GM23338 (cell line): ENCODE results near the gene SEL1L2. TPM values are rescaled to one million over a fixed set of nuclear protein-coding genes. Genes with fewer than 3 reads are reported as not detected.

Experiments
- ATAC-seq: fragments of 200-7000 bp; cut with Tn5 transposase; 3 replicates; pipeline ENCODE4 v1.9.1; 2020
- DNase-seq: peaks from one replicate; pipeline ENCODE4 v3.0.0-alpha.2; 2015; ENCODE audit warnings: low spot score
- H2AFZ ChIP-seq: fragments of 200-600 bp; sonication (generic); 2 replicates; pipeline ENCODE4 v1.8.0; 2016; ENCODE audit warnings: antibody characterized with exemption, mild to moderate bottlenecking, moderate library complexity
- H3F3A ChIP-seq: fragments of 200-600 bp; sonication (generic); replicated peaks from 2 replicates; pipeline ENCODE4 v1.8.0; 2017; ENCODE audit warnings: antibody characterized with exemption, mixed run types, low read depth
- H3K27ac ChIP-seq: fragments of 200-600 bp; sonication (generic); 2 replicates; pipeline ENCODE4 v1.6.1; 2016; ENCODE audit warnings: low read depth
- H3K27me3 ChIP-seq: fragments of 200-600 bp; sonication (generic); 2 replicates; pipeline ENCODE4 v1.8.0; 2016; ENCODE audit warnings: mild to moderate bottlenecking, mixed run types, moderate library complexity; ENCODE audit not compliant: insufficient read depth
- H3K36me3 ChIP-seq: fragments of 200-600 bp; sonication (generic); 2 replicates; pipeline ENCODE4 v1.8.0; 2016; ENCODE audit warnings: mild to moderate bottlenecking; ENCODE audit not compliant: insufficient read depth
- H3K4me1 ChIP-seq: fragments of 200-600 bp; sonication (generic); 2 replicates; pipeline ENCODE4 v1.8.0; 2016; ENCODE audit warnings: mild to moderate bottlenecking, moderate library complexity; ENCODE audit not compliant: insufficient read depth
- H3K4me2 ChIP-seq: fragments of 200-600 bp; sonication (generic); 2 replicates; pipeline ENCODE4 v1.7.1; 2017; ENCODE audit warnings: mixed run types
- H3K4me3 ChIP-seq: fragments of 200-600 bp; sonication (generic); 2 replicates; pipeline ENCODE4 v1.6.1; 2016; ENCODE audit warnings: mixed run types
- H3K79me2 ChIP-seq: fragments of 200-600 bp; sonication (generic); replicated peaks from 2 replicates; pipeline ENCODE4 v1.8.0; 2017; ENCODE audit warnings: mild to moderate bottlenecking; ENCODE audit not compliant: insufficient read depth
- H3K9me2 ChIP-seq: fragments of 200-600 bp; sonication (generic); 2 replicates; pipeline ENCODE4 v1.8.0; 2017; ENCODE audit not compliant: insufficient read depth
- H4K20me1 ChIP-seq: fragments of 200-600 bp; sonication (generic); replicated peaks from 2 replicates; pipeline ENCODE4 v1.8.0; 2017; ENCODE audit warnings: mild to moderate bottlenecking; ENCODE audit not compliant: insufficient read depth
- H3K27ac Mint-ChIP-seq: 2 replicates; pipeline ENCODE4 v1.8.0; 2020; ENCODE audit warnings: inconsistent platforms, mild to moderate bottlenecking, moderate library complexity, mixed read lengths
- H3K27me3 Mint-ChIP-seq: 3 replicates; pipeline ENCODE4 v1.8.0; 2022; ENCODE audit warnings: low read depth, mild to moderate bottlenecking, moderate library complexity, mixed read lengths, inconsistent platforms; ENCODE audit not compliant: insufficient read depth, poor library complexity
- H3K36me3 Mint-ChIP-seq: 3 replicates; pipeline ENCODE4 v1.8.0; 2021; ENCODE audit warnings: low read depth, mild to moderate bottlenecking, inconsistent platforms, moderate library complexity, mixed read lengths
- H3K4me1 Mint-ChIP-seq: 3 replicates; pipeline ENCODE4 v1.8.0; 2020; ENCODE audit warnings: mild to moderate bottlenecking, inconsistent platforms, mixed read lengths
- H3K4me3 Mint-ChIP-seq: 3 replicates; pipeline ENCODE4 v1.8.0; 2021; ENCODE audit warnings: moderate library complexity, mild to moderate bottlenecking, inconsistent platforms, mixed read lengths
- H3K9me3 Mint-ChIP-seq: 3 replicates; pipeline ENCODE4 v1.8.0; 2020; ENCODE audit warnings: moderate library complexity, mild to moderate bottlenecking, inconsistent platforms, mixed read lengths
- CREB1 ChIP-seq: fragments of 250-450 bp; sonication (Bioruptor Pico); IDR thresholded peaks from 2 replicates; pipeline ENCODE4 v1.5.0; 2020; ENCODE audit warnings: low read depth, mild to moderate bottlenecking, moderate library complexity
- CTCF ChIP-seq, 2 experiments: fragments of 200-600 bp in 1 of 2; sonication (generic) in 1 of 2; conservative IDR thresholded peaks; 2 replicates each; pipeline versions ENCODE4 v1.5.1 to v1.6.1; 2016 to 2017; ENCODE audit warnings: antibody characterized with exemption in 2 of 2, low read depth in 2 of 2, mild to moderate bottlenecking in 2 of 2, moderate library complexity in 1 of 2
- ETS1 ChIP-seq: IDR thresholded peaks from 2 replicates; pipeline ENCODE4 v1.6.1; 2016; ENCODE audit warnings: antibody characterized with exemption
- EZH2 ChIP-seq: fragments of 200-600 bp; sonication (generic); IDR thresholded peaks from one replicate; pipeline ENCODE4 v1.8.0; 2017; ENCODE audit warnings: antibody characterized with exemption, mild to moderate bottlenecking, low read depth; ENCODE audit not compliant: unreplicated experiment
- EZH2phosphoT487 ChIP-seq: fragments of 200-600 bp; sonication (generic); IDR thresholded peaks from one replicate; pipeline ENCODE4 v1.8.1; 2018; ENCODE audit warnings: antibody characterized with exemption; ENCODE audit not compliant: unreplicated experiment
- JUNB ChIP-seq: IDR thresholded peaks from one replicate; pipeline ENCODE4 v1.6.1; 2016; ENCODE audit warnings: antibody characterized with exemption; ENCODE audit not compliant: unreplicated experiment
- NANOG ChIP-seq: IDR thresholded peaks from 2 replicates; pipeline ENCODE4 v1.6.1; 2016; ENCODE audit warnings: antibody characterized with exemption, borderline replicate concordance
- POLR2AphosphoS5 ChIP-seq: IDR thresholded peaks from 2 replicates; pipeline ENCODE4 v1.6.1; 2016; ENCODE audit warnings: antibody characterized with exemption, low read depth
- REST ChIP-seq: IDR thresholded peaks from one replicate; pipeline ENCODE4 v1.6.1; 2018; ENCODE audit warnings: antibody characterized with exemption; ENCODE audit not compliant: unreplicated experiment
- STAT1 ChIP-seq: IDR thresholded peaks from one replicate; pipeline ENCODE4 v1.6.1; 2016; ENCODE audit warnings: antibody characterized with exemption; ENCODE audit not compliant: unreplicated experiment
- ZNF114 ChIP-seq: fragments of 250-450 bp; sonication (Bioruptor Pico); IDR thresholded peaks from 2 replicates; pipeline ENCODE4 v1.5.0; 2020; ENCODE audit warnings: mild to moderate bottlenecking, moderate library complexity
- ZNF331 ChIP-seq: fragments of 250-450 bp; sonication (Bioruptor Pico); IDR thresholded peaks from 2 replicates; pipeline ENCODE4 v1.5.0; 2020; ENCODE audit warnings: low read depth, mild to moderate bottlenecking, moderate library complexity
- ZNF462 ChIP-seq: fragments of 250-450 bp; sonication (Bioruptor Pico); IDR thresholded peaks from 2 replicates; pipeline ENCODE4 v1.5.0; 2020; ENCODE audit warnings: mild to moderate bottlenecking, moderate library complexity
- polyA plus RNA-seq: library from polyadenylated mRNA; unstranded; fragments of >200 nt; fragmentation: Nextera tagmentation; extraction: Ambion mirVana; gene quantifications from 2 replicates; pipeline ENCODE4 v1.2.1, GENCODE V29; 2016
- total RNA-seq: library from RNA; depleted of rRNA; stranded (reverse); fragments of >200 nt; shearing (Covaris generic); gene quantifications from 2 replicates; pipeline ENCODE4 v1.2.3, GENCODE V29; 2014

Gene SEL1L2
- total and polyA plus RNA-seq, 2 experiments from 2014 or later: not detected

GRCh38 chr20:13995841-13996240 is 5.4 kb upstream of the SEL1L2 start:
- no peak overlapping the region for H3K27ac ChIP-seq
- Mint-ChIP-seq H3K27ac (no peak overlapping the region), H3K27me3 (peaks cover 6% of the 10 kb centered on the region), H3K9me3 (no peaks in the 10 kb centered on the region; the same call in 2 of the 3 replicates), H3K4me3 (peak overlapping the region; percentile 96), H3K4me1 (peaks cover 10% of the 10 kb centered on the region), H3K36me3 (no peaks in the 10 kb centered on the region)
- H3K79me2 ChIP-seq: no peaks in the 10 kb centered on the region
- no peaks in the 10 kb centered on the region for H3K36me3 ChIP-seq
- ATAC-seq (peak; percentile 59), DNase-seq (peak; percentile 65)
- H2AFZ ChIP-seq: peak overlapping the region; percentile 95
- peak overlapping the region; percentile 78 for H3K4me3 ChIP-seq
- no peaks in the 10 kb centered on the region for H3F3A ChIP-seq
- no peak for TF ChIP-seq ZNF114 (CRISPR knock-in tag)
- TF ChIP-seq EZH2: no peak
- no peak for TF ChIP-seq REST
- TF ChIP-seq ZNF462 (CRISPR knock-in tag): no peak
- TF ChIP-seq ETS1: no peak
- no peak for TF ChIP-seq STAT1
- TF ChIP-seq CREB1: no peak
- TF ChIP-seq EZH2phosphoT487: no peak
- TF ChIP-seq JUNB: no peak
- no peak for TF ChIP-seq ZNF331 (CRISPR knock-in tag)
- no peak; a peak in 1 of 4 replicates for TF ChIP-seq CTCF (conservative IDR thresholded peaks at IDR 0.05; ENCODE audit: low read depth in 2 of 2)
- TF ChIP-seq POLR2AphosphoS5: no peak
- no peak for TF ChIP-seq NANOG
- H3K9me2 ChIP-seq: no peaks in the 10 kb centered on the region
- H4K20me1 ChIP-seq: 0 out of 2 replicates have a peak, but pooled peaks cover 6% of the 10 kb centered on the region
- H3K4me1 ChIP-seq: peaks cover 10% of the 10 kb centered on the region
- H3K27me3 ChIP-seq: peaks cover 14% of the 10 kb centered on the region
- peak overlapping the region; percentile 94 for H3K4me2 ChIP-seq
